Measurements from ENCODE around the gene KIR3DL1. TPM values are rescaled to one million over a fixed set of nuclear protein-coding genes. Genes with fewer than 3 reads are reported as not detected.
"Not testable (repeated sequence)": the region's sequence is repeated elsewhere in the genome, so short reads cannot be mapped to it uniquely, and the experiment has no call there.

KIR3DL1 gene
- total RNA-seq (ENCODE audit: low replicate concordance) = not detected in 2 replicates
- long read RNA-seq = 0 reads

- H3K27ac Mint-ChIP-seq; H3K36me3 Mint-ChIP-seq; H3K27me3 Mint-ChIP-seq; H3K4me3 Mint-ChIP-seq; H3K4me1 Mint-ChIP-seq (ENCODE audit: unreplicated experiment); DNase-seq (ENCODE audit: extremely low spot score, unreplicated experiment): not testable (repeated sequence)
- H3K9me3 Mint-ChIP-seq = peaks cover 31% of the 10 kb centered on the region
Observed at GRCh38 chr19:54816251-54816650, at the start of gene KIR3DL1. Gene KIR3DL1 (plus strand): TSS chr19:54816468.

GRCh38 chr19:54769646-54770045 lies 46.6 kb upstream of the KIR3DL1 start, which contains the start of gene KIR2DL1:
Gene KIR2DL1 (plus strand): TSS chr19:54769793. CDS start chr19:54769851, 58 bp downstream.
- DNase-seq (ENCODE audit: extremely low spot score, unreplicated experiment); H3K27me3 Mint-ChIP-seq; H3K36me3 Mint-ChIP-seq; H3K4me1 Mint-ChIP-seq (ENCODE audit: unreplicated experiment); H3K27ac Mint-ChIP-seq; H3K4me3 Mint-ChIP-seq: not testable (repeated sequence)
- H3K9me3 Mint-ChIP-seq = peaks cover 19% of the 10 kb centered on the region

GRCh38 chr19:54770511-54770910 lies 45.8 kb upstream of the KIR3DL1 start:
- peak; percentile 52 for DNase-seq (ENCODE audit: extremely low spot score, unreplicated experiment)
- H3K27me3 Mint-ChIP-seq; H3K4me1 Mint-ChIP-seq (ENCODE audit: unreplicated experiment); H3K27ac Mint-ChIP-seq; H3K4me3 Mint-ChIP-seq; H3K36me3 Mint-ChIP-seq: not testable (repeated sequence)
- H3K9me3 Mint-ChIP-seq = peaks cover 25% of the 10 kb centered on the region

- not testable (repeated sequence) for H3K36me3 Mint-ChIP-seq; H3K27ac Mint-ChIP-seq; H3K4me3 Mint-ChIP-seq; H3K27me3 Mint-ChIP-seq; H3K4me1 Mint-ChIP-seq (ENCODE audit: unreplicated experiment)
- peaks cover 25% of the 10 kb centered on the region for H3K9me3 Mint-ChIP-seq
- DNase-seq (ENCODE audit: extremely low spot score, unreplicated experiment) = peak; percentile 61
Observed at GRCh38 chr19:54771018-54771960, 45.0 kb upstream of the KIR3DL1 start.

DNA sequence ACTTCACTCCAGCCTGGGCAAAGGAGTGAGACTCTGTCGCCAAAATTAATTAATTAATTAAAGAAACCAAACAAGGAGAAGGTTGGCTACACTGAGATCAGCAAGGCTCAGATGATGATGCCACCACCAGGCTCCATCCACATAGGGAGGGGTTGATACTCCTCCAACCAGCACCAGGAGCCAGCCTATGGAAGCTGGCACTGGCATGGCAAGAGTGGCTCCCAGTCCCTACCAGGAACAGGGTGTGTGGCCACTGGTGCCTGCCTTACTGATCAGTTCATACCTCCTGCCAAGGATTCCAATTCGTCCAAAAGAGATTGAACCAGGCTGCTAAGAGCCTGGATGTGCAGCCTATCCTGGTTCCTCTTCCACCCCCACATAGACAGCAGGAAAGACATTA lies 43.6 kb upstream of the KIR3DL1 start:
- not testable (repeated sequence) for H3K27me3 Mint-ChIP-seq; H3K4me1 Mint-ChIP-seq (ENCODE audit: unreplicated experiment)
- peaks cover 25% of the 10 kb centered on the region for H3K9me3 Mint-ChIP-seq

GRCh38 chr19:54775095-54775815 lies 41.0 kb upstream of the KIR3DL1 start:
- peaks cover 22% of the 10 kb centered on the region for H3K9me3 Mint-ChIP-seq
- peak; percentile 69 for DNase-seq (ENCODE audit: extremely low spot score, unreplicated experiment)
- H3K4me3 Mint-ChIP-seq; H3K27ac Mint-ChIP-seq; H3K27me3 Mint-ChIP-seq; H3K36me3 Mint-ChIP-seq; H3K4me1 Mint-ChIP-seq (ENCODE audit: unreplicated experiment): not testable (repeated sequence)

More for the DNA sequence above, 43.6 kb upstream of the KIR3DL1 start:
- not testable (repeated sequence) for H3K27ac Mint-ChIP-seq, H3K36me3 Mint-ChIP-seq, H3K4me3 Mint-ChIP-seq
- DNase-seq (ENCODE audit: extremely low spot score, unreplicated experiment) = peak; percentile 64

DNA sequence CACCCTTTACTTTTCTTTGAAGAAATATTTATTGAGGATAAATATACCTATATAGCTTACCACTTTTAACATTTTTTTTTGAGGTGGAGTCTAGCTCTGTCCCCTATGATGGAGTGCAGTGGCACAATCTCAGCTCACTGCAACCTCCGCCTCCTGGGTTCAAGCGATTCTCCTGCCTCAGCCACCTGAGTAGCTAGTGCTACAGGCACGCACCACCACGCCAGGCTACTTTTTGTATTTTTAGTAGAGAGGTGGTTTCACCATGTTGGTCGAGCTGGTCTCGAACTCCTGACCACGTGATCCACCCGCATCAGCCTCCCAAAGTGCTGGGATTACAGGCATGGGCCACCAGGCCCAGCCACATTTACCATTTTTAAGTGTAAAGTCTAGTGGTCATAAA lies 40.4 kb upstream of the KIR3DL1 start:
- H3K4me3 Mint-ChIP-seq; H3K27me3 Mint-ChIP-seq; H3K36me3 Mint-ChIP-seq; H3K4me1 Mint-ChIP-seq (ENCODE audit: unreplicated experiment); H3K27ac Mint-ChIP-seq: not testable (repeated sequence)
- peaks cover 19% of the 10 kb centered on the region for H3K9me3 Mint-ChIP-seq
- DNase-seq (ENCODE audit: extremely low spot score, unreplicated experiment) = peak; percentile 44

DNA sequence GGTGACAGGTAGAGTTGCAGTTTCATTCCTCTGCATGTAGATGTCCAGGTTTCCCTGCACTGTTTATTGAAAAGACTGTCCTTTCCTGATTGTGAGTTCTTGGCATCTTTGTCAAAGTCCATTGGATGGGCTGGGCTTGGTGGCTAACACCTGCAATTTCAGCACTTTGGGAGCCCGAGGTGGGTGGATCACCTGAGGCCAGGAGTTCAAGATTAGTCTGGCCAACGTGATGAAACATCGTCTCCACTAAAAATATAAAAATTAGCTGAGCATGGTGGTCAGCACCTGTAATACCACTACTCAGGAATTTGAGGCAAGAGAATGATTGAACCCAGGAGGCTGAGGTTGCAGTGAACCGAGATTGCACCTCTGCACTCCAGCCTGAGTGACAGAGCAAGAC lies 38.4 kb upstream of the KIR3DL1 start:
- not testable (repeated sequence) for H3K27me3 Mint-ChIP-seq; H3K4me1 Mint-ChIP-seq (ENCODE audit: unreplicated experiment); H3K36me3 Mint-ChIP-seq; H3K27ac Mint-ChIP-seq; DNase-seq (ENCODE audit: extremely low spot score, unreplicated experiment); H3K4me3 Mint-ChIP-seq
- H3K9me3 Mint-ChIP-seq = peaks cover 16% of the 10 kb centered on the region

GRCh38 chr19:54778896-54779295 lies 37.4 kb upstream of the KIR3DL1 start:
- not testable (repeated sequence) for H3K27ac Mint-ChIP-seq, H3K27me3 Mint-ChIP-seq, H3K9me3 Mint-ChIP-seq

GRCh38 chr19:54782916-54783315 lies 33.4 kb upstream of the KIR3DL1 start:
- not testable (repeated sequence) for H3K27me3 Mint-ChIP-seq; H3K27ac Mint-ChIP-seq; H3K4me1 Mint-ChIP-seq (ENCODE audit: unreplicated experiment); H3K4me3 Mint-ChIP-seq; H3K9me3 Mint-ChIP-seq; H3K36me3 Mint-ChIP-seq; DNase-seq (ENCODE audit: extremely low spot score, unreplicated experiment)

More at GRCh38 chr19:54778896-54779295, 37.4 kb upstream of the KIR3DL1 start:
- DNase-seq (ENCODE audit: extremely low spot score, unreplicated experiment); H3K4me1 Mint-ChIP-seq (ENCODE audit: unreplicated experiment); H3K4me3 Mint-ChIP-seq; H3K36me3 Mint-ChIP-seq: not testable (repeated sequence)

- not testable (repeated sequence) for H3K9me3 Mint-ChIP-seq; DNase-seq (ENCODE audit: extremely low spot score, unreplicated experiment); H3K4me3 Mint-ChIP-seq; H3K27ac Mint-ChIP-seq; H3K36me3 Mint-ChIP-seq; H3K4me1 Mint-ChIP-seq (ENCODE audit: unreplicated experiment); H3K27me3 Mint-ChIP-seq
Observed at GRCh38 chr19:54786091-54786723, 30.1 kb upstream of the KIR3DL1 start.

- H3K27ac Mint-ChIP-seq; H3K36me3 Mint-ChIP-seq; H3K9me3 Mint-ChIP-seq; H3K27me3 Mint-ChIP-seq; H3K4me1 Mint-ChIP-seq (ENCODE audit: unreplicated experiment); H3K4me3 Mint-ChIP-seq: not testable (repeated sequence)
- DNase-seq (ENCODE audit: extremely low spot score, unreplicated experiment) = peak; percentile 13
Observed at GRCh38 chr19:54788154-54788553, 28.1 kb upstream of the KIR3DL1 start.
